A673 (cell line): ENCODE data around the gene KCNIP2. TPM values are rescaled to one million over a fixed set of nuclear protein-coding genes. Genes with fewer than 3 reads are reported as not detected.

Source experiments
- BruUV-seq: library from RNA; stranded (reverse); fragments of 400-500 nt; replicated peaks from 2 replicates; lab custom pipeline; 2021; lab: Mats Ljungman, UMichigan
- CTCF ChIA-PET: fragments of 300-600 bp; sonication (Branson Sonifier 250); formaldehyde crosslinking; loops from one replicate; lab custom pipeline; 2022; ENCODE audit warnings: antibody characterized with exemption; lab: Charles Lee
- POLR2A ChIA-PET: fragments of 300-600 bp; sonication (Branson Sonifier 250); formaldehyde crosslinking; loops from one replicate; lab custom pipeline; 2022; ENCODE audit warnings: antibody characterized with exemption; ENCODE audit not compliant: low non-redundant PET; lab: Charles Lee
- DNase-seq: peaks from one replicate; pipeline ENCODE4 v3.0.0-alpha.2; 2015; ENCODE audit warnings: low spot score
- H3K27ac ChIP-seq: fragments of 200-600 bp; sonication (generic); 2 replicates; pipeline ENCODE4 v1.5.1; 2016; ENCODE audit warnings: mixed run types, low read depth, mild to moderate bottlenecking, mixed read lengths, antibody characterized with exemption, low read length; ENCODE audit not compliant: poor library complexity, severe bottlenecking
- H3K27me3 ChIP-seq: fragments of 200-600 bp; sonication (generic); replicated peaks from 2 replicates; pipeline ENCODE4 v1.6.1; 2017; ENCODE audit warnings: mixed run types, low read depth, mild to moderate bottlenecking, mixed read lengths, antibody characterized with exemption, low read length; ENCODE audit not compliant: insufficient read depth, poor library complexity
- H3K36me3 ChIP-seq: fragments of 200-600 bp; sonication (generic); 2 replicates; pipeline ENCODE4 v1.6.1; 2016; ENCODE audit warnings: mixed run types, mild to moderate bottlenecking, mixed read lengths, antibody characterized with exemption, low read length; ENCODE audit not compliant: insufficient read depth, poor library complexity, severe bottlenecking
- H3K4me1 ChIP-seq: fragments of 200-600 bp; sonication (generic); 2 replicates; pipeline ENCODE4 v1.6.1; 2017; ENCODE audit warnings: mixed run types, mild to moderate bottlenecking, mixed read lengths, antibody characterized with exemption, low read length; ENCODE audit not compliant: insufficient read depth, poor library complexity, severe bottlenecking
- H3K4me3 ChIP-seq: fragments of 200-600 bp; sonication (generic); 2 replicates; pipeline ENCODE4 v1.5.1; 2016; ENCODE audit warnings: low read depth, mixed run types, mild to moderate bottlenecking, mixed read lengths, low read length; ENCODE audit not compliant: poor library complexity, severe bottlenecking
- H3K9me3 ChIP-seq: fragments of 200-600 bp; sonication (generic); 2 replicates; pipeline ENCODE4 v1.6.1; 2016; ENCODE audit warnings: mixed run types, low read depth, mild to moderate bottlenecking, mixed read lengths, antibody characterized with exemption, low read length; ENCODE audit not compliant: poor library complexity, severe bottlenecking
- CTCF ChIP-seq: fragments of 300-800, 200-600 bp; sonication (generic); conservative IDR thresholded peaks from 2 replicates; pipeline ENCODE4 v1.5.1; 2017; ENCODE audit warnings: low read depth, mild to moderate bottlenecking, antibody characterized with exemption, low read length, moderate library complexity, mixed read lengths
- EZH2 ChIP-seq: fragments of 200-600 bp; sonication (generic); IDR thresholded peaks from 2 replicates; pipeline ENCODE4 v1.6.1; 2017; ENCODE audit warnings: borderline replicate concordance, low read depth, mild to moderate bottlenecking, mixed read lengths, antibody characterized with exemption, low read length; ENCODE audit not compliant: poor library complexity, severe bottlenecking
- intact Hi-C: fragments of 100-400 bp; cut with micrococcal nuclease; formaldehyde crosslinking; loops from one replicate; pipeline ENCODE4 v1.10.0; 2022; ENCODE audit not compliant: unreplicated experiment
- total RNA-seq: library from RNA; stranded (reverse); gene quantifications from 2 replicates; pipeline ENCODE4 v1.2.3, GENCODE V29; 2021

The KCNIP2 gene
- total RNA-seq, 1 experiment from 2014 or later: 0.86 TPM

- ChIA-PET POLR2A (no interaction called here), CTCF (interaction anchor here (0.5 to 1.0 kb wide), 3 partner anchors 95 to 315 kb away, joined by 3 to 4 read pairs (median 4); no protein-coding TSS in a partner anchor)
- no peak for DNase-seq
- intact Hi-C loops: loop anchor here (1.0 to 5.0 kb wide), 2 partner anchors 35 to 567 kb away; partner anchors contain the start of gene OGA
- H3K9me3 ChIP-seq: no peaks in the 10 kb centered on the region
- peak overlapping the region; percentile 43 for H3K27ac ChIP-seq
- H3K4me1 ChIP-seq: peaks cover 26% of the 10 kb centered on the region
- H3K4me3 ChIP-seq: peak overlapping the region; percentile 72
- TF ChIP-seq CTCF (no peak), EZH2 (no peak)
- H3K36me3 ChIP-seq: peaks cover 30% of the 10 kb centered on the region
- no peaks in the 10 kb centered on the region for H3K27me3 ChIP-seq
- BruUV-seq: no TSS peak
Observed at GRCh38 chr10:101781984-101782810, 61.4 kb downstream of the KCNIP2 start.

DNA sequence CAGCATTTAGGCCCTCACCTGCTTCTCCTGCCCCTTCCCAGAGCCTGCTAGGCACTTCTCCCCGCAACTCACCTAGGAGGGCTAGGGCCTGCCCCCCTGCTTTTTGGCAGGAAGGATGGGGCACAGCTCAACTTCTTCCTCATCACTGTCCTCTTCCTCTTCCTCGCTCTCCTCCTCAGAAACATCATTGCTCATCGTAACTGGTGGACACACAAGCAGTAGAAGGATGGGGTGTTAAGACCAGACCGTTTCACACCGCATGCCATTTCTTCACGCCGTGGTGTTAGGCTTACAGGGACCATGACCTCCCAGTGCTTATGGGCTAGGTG lies 62.0 kb downstream of the KCNIP2 start:
- H3K9me3 ChIP-seq: no peaks in the 10 kb centered on the region
- intact Hi-C loops: loop anchor here (1.0 to 5.0 kb wide), 2 partner anchors 36 to 566 kb away; partner anchors contain the start of gene OGA
- no TSS peak for BruUV-seq
- CTCF ChIA-PET: interaction anchor here (0.5 to 1.3 kb wide), 12 partner anchors 11 to 1246 kb away, joined by 3 to 35 read pairs (median 4); partner anchors contain the start of gene HIF1AN
- H3K4me1 ChIP-seq: peaks cover 26% of the 10 kb centered on the region
- no peak for DNase-seq
- peaks cover 24% of the 10 kb centered on the region for H3K36me3 ChIP-seq
- POLR2A ChIA-PET: no interaction called here
- H3K27ac ChIP-seq: no peak overlapping the region
- TF ChIP-seq CTCF: no peak
- TF ChIP-seq EZH2: no peak
- peak overlapping the region; percentile 72 for H3K4me3 ChIP-seq
- peaks cover 5% of the 10 kb centered on the region for H3K27me3 ChIP-seq

GRCh38 chr10:101780818-101781654 lies 62.6 kb downstream of the KCNIP2 start:
- CTCF ChIA-PET: interaction anchor here (0.5 to 1.3 kb wide), 10 partner anchors 10 to 1245 kb away, joined by 3 to 35 read pairs (median 4); partner anchors contain the start of gene HIF1AN
- DNase-seq: peak; percentile 84

More at GRCh38 chr10:101780818-101781654, 62.6 kb downstream of the KCNIP2 start:
- H3K4me3 ChIP-seq: no peak overlapping the region
- POLR2A ChIA-PET: no interaction called here
- BruUV-seq: no TSS peak
- TF ChIP-seq CTCF (peak; percentile 91), EZH2 (no peak)
- intact Hi-C loops: loop anchor here (1.0 to 5.0 kb wide), 3 partner anchors 36 to 566 kb away; partner anchors contain the start of gene OGA
- H3K27ac ChIP-seq: no peak overlapping the region
- H3K36me3 ChIP-seq: peaks cover 18% of the 10 kb centered on the region
- H3K27me3 ChIP-seq: peaks cover 10% of the 10 kb centered on the region
- no peaks in the 10 kb centered on the region for H3K9me3 ChIP-seq
- peaks cover 26% of the 10 kb centered on the region for H3K4me1 ChIP-seq
